ENCODE data around the gene MAP10.

The MAP10 gene

DNA sequence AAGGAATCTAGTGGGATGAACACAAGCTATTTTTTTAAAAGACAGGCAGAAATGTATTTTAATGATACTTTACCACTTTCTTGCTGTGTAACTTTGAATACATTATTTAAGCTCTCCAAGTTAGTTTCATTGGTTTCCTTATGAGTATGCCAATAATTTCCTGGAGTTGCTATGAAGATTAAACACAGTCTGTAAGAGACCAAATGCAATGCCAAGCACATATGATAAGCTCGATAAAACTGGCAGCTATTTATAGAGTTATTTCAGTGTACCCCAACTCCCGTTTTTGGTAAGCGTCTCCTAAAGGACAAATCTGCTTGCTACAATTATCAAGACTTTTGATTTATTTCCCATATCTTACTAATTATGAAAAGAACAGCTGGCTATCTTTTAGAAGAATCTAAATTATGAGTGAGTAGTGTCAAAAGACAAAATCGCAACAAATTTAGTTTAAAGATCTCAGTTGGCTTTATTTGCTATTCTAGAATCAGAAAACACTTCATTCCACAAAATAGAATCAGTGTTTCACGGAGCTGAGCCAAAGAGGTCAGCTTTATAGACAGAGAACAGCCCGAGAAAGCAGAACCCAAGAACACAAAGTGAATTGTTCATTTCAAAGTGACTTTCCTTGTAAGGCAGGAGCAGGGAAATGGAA lies 7.2 kb upstream of the MAP10 start:
- DNase-seq, result no peak

DNA sequence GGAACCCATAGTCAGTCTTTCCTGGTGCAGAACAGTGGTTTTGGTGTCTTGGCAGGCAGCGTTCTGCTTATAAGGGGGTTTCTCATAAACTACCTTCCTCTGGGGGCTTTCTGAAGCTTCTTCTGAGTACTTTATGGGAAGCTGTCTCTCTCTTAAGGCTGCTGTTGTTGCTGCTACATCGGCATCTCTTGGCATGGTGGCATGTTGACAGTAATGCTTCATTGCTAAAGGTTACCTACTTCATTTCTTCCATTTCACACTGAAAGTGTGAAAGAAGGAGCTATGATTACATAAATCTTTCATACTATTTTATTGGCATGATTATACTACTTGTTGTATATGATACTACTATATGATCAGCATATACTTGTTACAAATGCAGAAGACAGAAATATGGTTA lies 6.3 kb upstream of the MAP10 start:
- no peak for DNase-seq

DNA sequence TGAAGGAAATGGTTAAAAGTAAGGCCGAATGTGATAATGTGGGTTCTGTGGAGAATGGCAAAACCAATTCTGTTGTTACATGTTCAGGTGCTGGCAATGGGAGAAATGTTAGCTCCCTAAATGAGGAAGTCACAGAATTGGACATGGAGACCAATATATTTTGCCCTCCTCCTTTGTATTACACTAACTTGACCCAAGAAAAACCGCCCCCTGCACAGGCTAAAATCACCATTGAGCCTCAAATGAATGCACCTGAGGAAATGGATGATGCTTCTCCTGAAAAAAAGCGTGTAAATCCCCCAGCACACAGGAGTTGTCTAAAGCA lies 932 bp downstream of the MAP10 start:
- DNase-seq, result no peak

DNA sequence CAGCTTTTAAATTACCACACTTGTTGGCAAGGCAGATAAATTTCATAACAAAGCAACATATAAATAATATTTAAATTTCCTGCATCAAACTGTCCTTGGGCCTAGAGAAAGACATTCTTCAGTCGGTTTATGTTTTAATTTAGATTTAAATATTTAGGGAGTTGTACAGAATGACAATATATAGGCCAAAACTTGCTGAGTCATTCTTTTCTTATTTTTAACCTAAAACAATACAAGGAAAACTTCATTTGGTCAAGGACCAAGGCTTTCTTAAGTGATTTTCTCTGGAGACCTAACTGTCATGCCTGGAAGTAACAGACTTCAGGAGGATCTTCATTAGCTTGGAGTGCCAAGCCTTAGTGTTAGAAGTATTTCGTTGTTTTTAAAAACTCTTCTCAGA lies 5.6 kb downstream of the MAP10 start:
- no peak for DNase-seq

DNA sequence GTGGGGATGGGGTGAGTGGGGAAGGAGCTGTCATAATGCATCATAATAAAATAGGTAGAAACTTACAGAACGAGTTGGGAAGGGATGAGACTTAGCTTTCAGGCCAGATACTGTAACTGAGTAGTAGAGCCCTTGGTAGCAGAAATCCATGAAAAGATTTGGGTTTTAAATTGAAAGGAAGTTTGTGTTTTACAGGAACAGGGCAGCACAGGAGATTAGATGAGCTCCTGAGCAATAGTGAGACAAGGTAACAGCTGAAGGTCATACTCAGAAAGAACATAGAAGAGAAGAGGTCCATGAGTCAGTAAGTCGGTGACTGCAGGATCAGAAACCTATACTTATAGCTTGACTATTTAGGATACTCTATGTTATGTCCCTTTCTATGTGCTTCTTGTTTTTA lies 7.3 kb downstream of the MAP10 start:
- no peak for DNase-seq

DNA sequence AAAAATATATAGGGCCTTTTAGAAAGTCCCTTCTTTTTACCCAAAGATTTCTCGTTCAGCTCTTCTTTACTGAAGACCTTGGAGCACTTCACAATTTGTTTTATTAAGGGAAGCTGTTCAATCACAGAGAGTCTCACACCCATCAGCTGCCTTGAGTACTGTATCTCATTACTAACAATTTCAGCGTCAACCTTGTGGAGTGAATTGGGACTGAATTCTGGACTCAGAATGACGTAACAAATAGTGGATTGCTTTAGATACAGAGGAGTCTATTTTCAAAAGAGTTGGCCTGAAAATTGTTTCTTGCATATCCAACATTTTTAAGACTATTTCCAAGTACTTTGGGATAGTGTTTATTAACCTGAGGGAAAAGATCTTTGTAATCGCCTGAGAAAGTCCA lies 7.9 kb downstream of the MAP10 start:
- no peak for DNase-seq

DNA sequence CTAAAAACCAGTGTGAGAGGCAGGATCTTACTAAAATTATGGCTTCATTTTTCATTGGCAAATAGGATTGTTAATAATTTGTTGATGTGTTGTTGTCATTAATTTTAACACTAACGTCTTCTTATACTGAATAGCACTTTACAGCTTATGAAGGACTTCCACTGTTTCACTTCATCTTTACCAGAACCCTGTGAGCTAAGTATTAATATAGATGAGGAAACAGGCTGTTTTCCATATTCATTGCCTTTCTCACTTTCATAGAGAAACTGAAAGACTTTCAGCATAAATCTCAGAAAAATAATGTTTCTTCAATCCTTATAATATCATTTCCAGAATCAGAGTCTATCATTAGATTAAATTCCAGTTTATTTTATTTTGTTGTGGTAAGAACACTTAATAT lies 8.5 kb downstream of the MAP10 start:
- no peak for DNase-seq

DNA sequence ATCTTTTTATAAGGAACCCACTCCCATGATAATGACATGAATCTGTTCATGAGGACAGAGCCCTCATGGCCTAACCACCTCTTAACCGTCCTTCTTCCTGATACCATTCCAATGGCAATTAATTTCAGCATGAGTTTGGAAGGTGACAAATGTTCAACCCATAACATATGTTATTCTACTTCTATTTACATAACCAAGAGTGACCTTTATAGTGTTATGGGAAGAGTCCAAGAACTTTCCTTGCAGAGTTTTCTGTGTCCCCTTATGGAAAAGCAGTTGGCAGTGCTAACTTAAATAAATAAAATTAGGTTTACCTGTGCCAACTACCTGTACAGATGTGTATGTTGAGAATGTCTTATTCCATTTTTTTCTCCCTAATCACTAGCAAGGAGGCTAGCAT lies 11.1 kb downstream of the MAP10 start:
- DNase-seq, result no peak

DNA sequence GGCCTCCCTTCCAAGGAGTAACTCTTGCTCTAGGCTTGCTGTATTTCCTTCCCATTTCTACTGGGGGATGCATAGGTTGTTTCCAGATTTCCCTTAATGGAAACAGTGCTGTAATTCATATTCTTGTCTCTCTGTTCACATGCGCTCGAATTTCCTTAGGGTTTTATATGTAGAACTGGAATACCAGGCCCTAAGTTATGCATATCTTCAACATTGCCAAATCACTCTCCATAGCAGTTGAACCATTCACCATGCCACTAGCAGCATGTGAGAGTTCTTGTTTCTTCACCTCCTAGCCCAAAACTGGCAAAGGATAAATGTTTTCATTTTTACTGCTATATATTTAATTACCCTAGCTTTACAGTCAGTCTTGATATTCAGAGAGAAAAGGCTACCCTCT lies 12.8 kb downstream of the MAP10 start:
- DNase-seq, result no peak

DNA sequence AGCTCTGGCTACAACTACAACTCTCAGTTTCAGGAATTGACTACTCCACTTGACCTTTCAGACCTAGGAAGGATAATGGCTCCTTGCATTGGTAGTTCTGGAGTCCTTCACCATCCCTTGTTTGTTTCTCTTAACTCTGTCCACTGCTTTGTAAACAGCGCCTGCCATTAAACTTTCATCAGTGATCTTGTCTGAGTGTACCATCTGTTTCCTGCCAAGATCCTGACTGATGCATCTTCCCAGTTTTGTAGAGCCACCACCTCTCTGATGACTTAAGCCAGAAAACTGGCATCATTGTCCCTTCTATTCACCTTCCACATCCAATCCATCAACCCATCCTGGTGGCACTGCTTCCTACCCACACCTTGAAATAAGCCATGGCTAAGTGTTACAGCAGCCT lies 15.2 kb downstream of the MAP10 start:
- DNase-seq, result no peak

DNA sequence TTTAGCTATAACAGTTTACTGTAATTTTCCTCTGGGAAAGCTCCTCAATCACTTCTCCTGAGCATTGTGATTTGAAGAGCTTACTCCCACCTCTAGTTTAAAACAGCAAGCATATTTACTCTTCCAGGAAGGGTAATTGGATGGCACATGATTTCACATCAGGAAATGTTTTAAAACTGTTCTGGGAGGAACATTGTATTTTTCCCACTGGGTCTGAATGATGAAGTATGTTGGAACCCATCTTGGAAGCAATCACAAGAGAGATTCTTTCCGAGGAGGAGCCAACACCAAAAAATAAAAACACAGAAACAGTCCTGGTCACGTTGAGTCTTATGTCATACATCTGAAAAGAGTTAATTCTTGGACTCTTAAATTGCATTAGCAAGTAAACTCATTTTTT lies 17.3 kb downstream of the MAP10 start:
- DNase-seq, result no peak

DNA sequence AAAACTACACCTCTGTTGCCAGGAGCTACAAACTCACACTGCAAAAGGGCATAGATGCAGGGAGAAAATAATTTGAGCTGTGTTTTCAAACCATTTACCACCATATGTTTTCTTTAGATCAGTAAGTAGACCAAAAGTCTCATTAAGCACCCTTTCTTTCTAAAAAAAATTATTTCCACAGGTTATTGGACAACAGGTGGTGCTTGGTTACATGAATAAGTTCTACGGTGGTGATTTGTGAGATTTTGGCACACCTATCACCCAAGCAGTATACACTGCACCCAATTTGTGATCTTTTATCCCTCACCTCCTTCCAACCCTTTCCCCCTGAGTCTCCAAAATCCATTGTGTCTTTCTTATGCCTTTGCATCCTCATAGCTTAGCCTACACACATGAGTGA lies 21.1 kb downstream of the MAP10 start:
- DNase-seq, result no peak

DNA sequence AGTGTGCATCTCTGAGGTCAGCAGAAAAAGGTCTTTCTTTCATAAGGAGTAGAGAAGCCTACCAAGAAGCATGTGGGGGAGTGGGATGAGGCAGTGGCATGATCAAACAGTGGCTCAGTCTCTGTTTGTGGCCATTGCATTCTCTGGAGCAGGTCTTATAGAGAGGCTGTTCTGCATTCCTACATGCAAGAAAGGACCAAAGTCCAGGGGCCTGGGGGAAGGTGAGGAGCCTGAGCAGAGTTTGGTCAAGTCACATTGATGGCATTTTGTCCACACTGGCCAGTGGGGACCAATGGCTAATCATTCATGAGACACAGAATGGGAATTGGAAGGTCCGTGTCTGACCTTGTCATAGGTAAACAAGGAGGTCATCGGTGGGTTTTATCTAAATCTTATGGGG lies 25.4 kb downstream of the MAP10 start:
- no peak for DNase-seq

DNA sequence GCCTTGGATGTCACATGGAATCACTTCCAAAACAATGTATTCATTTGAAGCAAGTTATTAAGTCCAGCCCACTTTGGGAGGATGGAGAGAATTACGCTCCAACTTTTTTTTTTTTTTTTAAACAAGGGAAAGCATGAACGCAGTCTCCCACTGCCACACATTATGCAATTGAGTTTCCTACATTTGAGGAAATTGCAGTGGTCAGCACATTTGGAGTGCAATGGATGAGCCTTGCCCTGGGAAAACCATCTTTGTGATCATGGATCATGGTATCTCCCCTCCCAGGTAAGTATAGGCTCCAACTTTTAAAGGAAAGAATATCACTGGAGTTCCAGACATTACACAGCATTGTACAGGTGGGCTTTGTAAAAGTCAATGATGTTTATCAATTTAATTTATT lies 26.7 kb downstream of the MAP10 start:
- DNase-seq, result no peak

DNA sequence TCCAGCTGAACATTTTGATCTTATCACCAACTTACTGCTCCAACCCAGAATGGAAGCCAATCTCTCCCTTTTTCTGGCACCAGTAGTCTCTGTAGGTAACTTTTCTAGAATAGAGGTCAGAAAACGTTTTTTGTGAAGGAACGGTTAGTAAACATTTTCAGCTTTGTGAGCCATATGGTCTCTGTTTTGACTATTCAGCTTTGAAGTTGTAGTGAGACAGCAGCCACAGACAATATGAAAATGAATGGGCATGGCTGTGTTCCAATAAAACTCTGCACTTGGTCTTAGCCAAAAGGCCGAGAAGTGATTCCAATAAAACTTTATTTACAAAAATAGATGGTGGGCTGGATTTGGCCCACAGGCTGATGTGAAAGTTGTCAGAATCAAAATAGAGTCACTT lies 28.9 kb downstream of the MAP10 start:
- DNase-seq, result no peak

DNA sequence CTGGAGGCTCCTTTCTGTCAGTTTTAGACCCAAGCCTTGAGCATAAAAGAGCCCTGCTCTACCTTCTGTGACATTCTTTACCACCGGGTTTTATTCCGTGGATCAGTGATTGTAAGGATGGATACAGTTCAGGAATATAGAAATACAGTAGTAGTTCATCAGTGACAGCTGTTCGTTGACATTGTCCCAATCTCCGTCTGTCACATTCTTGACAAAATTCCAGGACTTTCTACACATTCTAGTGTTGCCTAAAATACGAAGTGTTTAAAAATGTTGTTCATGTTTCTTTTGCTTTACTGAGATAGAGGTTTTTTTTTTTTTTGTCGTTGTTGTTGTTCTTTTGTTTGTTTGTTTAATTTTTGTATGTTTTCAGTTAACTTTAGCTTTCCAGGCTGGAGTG lies 29.9 kb downstream of the MAP10 start:
- DNase-seq, result no peak

DNA sequence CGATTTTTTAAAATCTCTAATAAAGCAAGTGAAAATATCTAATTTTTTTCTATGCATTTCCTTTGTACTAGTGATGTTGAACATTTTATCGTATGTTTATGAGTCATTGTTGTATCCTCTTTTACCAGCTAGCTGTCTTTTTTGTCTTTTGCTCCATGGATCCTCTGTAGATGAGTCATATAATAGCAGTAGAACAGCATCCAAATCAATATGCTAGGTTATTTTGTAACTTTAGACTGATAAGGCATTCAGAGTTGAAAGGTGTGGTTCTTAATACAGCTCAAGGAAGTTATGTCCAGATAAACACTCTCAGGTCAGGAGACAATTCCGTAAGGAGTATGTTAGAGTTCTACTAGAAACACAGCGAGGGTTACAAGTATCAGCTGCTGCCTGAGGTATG lies 31.9 kb downstream of the MAP10 start:
- DNase-seq, result no peak

DNA sequence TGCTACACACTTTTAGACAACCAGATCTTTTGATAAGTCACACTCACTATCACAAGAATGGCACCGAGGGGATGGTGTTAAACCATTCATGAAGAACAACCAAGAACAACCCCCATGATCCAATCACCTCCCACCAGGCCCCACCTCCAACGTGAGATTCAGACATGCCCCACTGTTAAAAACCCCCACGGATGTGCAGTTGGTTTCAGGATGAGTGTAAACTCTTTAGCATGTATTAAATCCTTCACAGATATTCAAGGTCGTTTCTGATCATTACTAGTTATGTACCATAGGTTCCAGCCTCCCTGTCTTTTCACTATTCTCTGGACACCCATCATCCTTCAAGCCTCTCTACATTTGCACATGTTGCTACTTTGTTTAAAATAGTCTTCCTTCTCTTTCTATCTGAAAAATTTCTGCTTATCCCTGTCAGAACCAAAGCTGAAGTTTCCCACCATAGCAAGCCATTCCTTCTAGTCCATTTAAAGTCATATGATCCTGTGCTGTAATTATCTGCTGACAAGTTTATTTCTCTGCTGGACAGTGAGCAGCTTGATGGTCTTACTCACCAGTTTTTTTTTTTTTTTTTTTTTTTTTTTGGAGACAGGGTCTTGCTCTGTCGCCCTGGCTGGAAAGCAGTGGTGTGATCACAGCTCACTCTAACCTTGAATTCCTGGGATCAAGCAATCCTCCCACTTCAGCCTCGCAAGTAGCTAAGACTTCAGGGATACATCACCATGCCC lies 36.8 kb downstream of the MAP10 start:
- no peak for DNase-seq

DNA sequence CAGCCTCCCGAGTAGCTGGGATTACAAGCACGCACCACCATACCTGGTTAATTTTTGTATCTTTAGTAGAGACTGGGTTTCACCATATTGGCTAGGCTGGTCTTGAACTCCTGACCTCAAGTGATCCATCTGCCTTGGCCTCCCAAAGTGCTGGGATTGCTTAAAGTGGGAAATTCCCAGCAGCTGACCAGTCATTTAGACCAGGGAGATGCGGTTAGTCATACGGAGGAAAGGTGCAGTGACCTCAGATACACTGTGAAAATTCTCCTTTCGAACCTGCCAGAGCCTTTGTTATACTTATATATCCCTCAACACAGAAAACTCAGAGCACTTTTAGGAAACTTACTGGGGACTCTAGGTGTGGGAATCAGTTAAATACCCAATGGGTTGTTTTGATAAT lies 39.6 kb downstream of the MAP10 start:
- no peak for DNase-seq

DNA sequence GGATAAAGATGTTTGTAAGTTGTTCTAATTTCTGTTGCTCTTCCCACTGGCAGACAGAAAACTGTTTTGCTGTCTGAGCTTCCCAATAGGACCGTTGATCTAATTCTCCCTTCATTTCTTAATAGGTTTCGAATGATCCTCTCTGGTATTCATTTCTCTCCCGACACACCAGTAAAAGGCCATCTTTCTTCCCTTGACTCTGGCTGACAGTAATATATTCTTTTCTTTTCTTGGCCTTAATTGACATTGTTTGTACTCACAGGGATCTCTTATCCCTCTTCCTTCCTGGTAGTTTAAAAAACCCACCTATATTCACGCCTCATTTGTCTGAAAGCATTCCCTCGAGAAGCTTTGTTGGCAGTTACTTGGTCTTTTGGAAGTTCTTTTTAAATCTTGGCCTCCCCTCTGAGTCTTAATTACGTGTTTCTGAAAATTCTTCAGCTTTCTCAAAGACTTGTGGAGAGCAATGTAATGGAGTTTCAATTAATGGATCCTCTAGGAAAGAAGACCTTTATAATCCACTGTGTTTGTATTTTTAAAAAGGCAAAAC lies 40.3 kb downstream of the MAP10 start:
- DNase-seq, result no peak

DNA sequence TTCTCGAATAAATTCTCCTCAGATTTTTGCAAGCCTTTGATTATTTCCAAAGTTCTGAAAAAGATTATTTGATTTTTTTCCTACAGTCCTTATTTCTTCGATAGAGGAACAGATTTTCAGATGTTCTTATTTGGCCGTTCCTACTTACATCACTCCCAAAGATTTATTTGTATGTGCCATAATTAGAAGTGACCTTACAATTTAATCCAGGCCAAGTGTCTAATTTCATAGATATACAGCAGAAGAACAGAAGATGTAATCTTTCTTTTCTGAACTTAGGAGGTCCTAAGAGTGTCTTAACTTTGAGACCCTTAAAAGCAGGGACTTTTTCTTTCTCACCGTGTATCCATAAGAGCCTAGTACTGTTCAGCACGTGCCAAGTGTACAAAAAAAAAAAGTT lies 46.3 kb downstream of the MAP10 start:
- no peak for DNase-seq

DNA sequence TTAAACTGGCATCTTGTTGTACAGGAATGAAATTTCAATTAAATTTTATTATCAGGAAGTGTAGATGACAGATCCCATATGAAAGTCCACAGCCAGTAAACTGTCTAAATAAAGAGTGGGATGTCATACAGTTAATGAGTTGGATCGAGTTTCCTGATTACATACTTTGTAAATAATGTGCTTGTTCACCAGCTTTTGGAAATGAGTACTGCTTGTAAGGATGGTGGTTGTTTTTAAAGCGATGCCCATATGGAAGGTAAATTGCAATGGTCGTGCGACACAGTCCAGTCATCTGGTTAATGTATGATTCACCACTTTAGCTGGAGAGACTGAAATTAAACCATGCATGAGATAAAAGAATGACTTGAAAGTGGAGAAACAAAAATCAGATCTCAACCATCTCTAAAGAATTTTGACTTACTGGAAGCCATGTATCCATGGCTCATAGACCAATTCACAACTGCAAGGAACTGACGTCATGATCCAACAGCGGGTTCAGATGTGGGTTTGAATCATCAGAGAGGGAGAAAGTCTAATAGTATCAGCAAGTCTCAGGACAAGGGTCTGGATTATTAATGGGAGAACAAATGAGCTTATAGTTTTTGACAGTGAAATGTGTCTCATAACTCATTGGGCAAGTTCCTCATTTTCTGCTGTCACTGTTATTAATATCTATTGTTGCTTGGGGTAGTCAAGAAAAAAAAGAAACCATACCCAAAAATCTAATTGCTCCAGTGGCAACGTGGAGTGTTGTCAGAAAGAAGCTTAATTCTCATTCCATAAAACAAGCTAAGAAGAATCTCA lies 49.0 kb downstream of the MAP10 start:
- DNase-seq, result no peak

DNA sequence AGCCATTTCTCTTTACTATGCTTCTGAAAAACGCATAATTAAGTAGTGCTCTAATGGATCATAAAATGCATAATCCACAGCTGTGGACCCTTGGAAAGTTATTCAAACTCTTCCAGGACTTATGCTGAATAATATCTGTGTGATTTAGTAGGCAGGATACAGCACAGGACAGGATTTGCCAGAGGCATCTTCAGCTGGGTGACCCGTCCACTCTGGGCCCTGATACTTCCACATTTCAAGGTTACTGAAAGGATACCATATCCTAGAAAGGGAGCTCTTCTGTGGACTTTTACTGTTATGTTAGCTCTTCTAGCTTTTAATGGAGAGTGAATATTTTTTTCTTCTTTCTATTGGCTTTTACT lies 49.6 kb downstream of the MAP10 start:
- DNase-seq, result no peak

DNA sequence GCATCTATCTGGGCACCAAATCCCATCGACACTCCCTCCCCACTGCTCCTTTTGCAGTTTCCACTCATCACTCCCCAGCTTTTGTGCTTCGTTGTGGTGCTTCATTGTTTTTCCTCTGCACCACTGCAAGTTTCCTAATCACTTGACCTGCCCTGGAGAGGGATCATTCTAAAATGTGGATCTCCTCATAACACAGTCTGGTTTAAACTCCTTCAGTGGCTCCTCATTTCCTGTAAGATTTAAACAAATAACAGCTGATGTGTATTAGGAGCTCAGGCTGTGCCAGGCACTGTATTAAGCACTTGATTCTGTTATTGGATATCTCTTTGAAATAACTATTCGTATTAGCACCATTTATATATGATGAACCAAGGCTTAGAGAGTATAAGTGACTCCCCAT lies 51.3 kb downstream of the MAP10 start:
- no peak for DNase-seq

Measured in NCI-H748 treated with DMSO at 0.1 percent for 48 hours (cell line).